ENCODE results near the gene SESN1.
"Not testable (repeated sequence)": the region's sequence is repeated elsewhere in the genome, so short reads cannot be mapped to it uniquely, and the experiment has no call there.

The SESN1 gene

DNA sequence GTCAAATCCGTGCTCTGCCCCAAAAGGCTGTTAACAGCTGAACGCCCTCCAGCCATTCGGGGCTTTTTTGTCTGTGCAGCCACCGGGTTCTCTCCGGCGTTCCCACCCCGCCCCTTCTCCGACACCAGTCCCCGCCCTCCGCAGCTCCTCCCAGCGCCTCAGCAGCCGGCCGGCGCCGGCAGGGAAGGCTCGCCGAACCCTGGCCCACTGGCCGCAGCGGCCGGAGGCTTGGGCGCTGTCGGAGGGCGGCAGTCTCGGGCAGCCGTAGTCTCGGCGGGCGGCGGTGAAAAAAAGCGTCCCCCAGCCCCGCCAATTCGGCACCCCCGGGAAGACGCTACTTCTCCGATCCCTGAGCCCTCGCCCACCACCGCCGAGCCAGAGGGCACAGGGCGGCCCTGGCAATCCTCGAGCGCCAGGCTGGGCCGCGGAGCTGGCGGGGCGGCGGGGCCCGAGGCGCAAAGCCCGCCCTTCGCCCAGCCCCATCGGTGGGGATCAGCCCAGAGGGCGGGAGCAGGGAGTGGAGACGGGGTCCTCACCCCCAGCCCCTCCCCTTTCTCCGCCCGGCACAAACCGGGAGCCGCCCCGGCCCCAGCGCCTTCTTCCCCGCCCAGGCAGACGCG, at the start of gene SESN1:
Gene SESN1, minus strand, starts transcription at position 431 of the 620 bp plus-strand sequence. CDS start 773 bp downstream, outside the sequence.
- peak; percentile 69 to 82 for DNase-seq (ENCODE audit: low read depth in 2 of 2)

DNA sequence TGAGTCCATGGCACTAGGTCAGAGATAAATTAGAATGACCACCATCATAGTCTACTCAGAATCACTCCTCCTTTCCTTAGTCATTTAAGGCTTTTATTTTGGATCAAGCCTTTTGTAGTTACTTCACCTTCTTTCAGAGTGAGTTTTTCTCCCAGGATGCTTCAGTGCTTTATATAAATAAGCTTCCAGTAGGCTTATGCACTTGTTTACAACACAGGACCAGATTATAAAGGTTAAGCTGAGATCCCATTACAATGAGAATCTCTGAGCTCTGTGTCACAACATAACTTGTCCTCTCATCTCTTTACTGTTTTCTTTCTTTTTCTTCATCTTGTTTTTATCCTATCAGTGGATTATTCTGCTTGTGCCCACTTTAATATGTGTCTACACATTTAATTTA, 48.5 kb upstream of the SESN1 start:
- DNase-seq (ENCODE audit: low read depth in 2 of 2): no peak

GRCh38 chr6:109142067-109142466, 47.4 kb upstream of the SESN1 start:
- DNase-seq (ENCODE audit: low read depth in 2 of 2): not testable (repeated sequence)

DNA sequence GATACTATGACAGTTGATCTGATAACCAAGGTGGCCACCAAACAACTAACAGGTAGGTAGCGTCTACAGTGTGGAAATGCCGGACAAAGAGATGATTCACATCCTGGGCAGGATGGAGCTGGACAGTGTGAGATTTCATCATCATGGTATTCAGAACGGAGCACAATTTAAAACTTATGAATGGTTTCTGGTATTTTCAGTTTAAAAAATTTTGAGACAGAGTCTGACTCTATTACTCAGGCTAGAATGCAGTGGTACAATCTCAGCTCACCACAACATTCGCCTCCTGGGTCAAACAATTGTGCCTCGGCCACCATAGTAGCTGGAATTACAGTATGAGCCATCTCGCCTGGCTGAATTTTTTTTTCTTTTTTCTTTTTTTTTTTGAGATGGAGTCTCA, 44.5 kb upstream of the SESN1 start:
- DNase-seq (ENCODE audit: low read depth in 2 of 2): no peak

DNA sequence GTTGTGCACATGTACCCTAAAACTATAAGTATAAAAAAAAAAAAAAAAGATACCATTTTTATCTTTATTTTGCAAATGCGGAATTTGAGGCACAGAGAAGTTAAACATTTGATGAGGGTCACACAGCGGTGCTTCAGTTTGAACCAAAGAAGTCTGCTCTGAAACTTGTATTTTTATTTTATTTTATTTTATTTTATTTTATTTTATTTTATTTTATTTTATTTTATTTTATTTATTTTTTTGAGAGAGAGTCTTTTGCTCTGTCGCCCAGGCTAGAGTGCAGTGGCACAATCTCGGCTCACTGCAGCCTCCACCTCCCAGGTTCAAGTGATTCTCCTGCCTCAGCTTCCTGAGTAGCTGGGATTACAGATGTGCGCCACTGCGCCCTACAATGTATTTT, 41.9 kb upstream of the SESN1 start:
- DNase-seq (ENCODE audit: low read depth in 2 of 2): not testable (repeated sequence)

DNA sequence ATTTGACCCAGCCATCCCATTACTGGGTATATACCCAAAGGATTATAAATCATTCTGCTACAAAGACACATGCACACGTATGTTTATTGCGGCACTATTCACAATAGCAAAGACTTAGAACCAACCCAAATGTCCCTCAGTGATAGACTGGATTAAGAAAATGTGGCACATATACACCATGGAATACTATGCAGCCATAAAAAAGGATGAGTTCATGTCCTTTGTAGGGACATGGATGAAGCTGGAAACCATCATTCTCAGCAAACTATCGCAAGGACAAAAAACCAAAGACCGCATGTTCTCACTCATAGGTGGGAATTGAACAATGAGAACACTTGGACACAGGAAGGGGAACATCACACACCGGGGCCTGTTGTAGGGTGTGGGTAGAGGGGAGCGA, 41.4 kb upstream of the SESN1 start:
- DNase-seq (ENCODE audit: low read depth in 2 of 2): not testable (repeated sequence)

DNA sequence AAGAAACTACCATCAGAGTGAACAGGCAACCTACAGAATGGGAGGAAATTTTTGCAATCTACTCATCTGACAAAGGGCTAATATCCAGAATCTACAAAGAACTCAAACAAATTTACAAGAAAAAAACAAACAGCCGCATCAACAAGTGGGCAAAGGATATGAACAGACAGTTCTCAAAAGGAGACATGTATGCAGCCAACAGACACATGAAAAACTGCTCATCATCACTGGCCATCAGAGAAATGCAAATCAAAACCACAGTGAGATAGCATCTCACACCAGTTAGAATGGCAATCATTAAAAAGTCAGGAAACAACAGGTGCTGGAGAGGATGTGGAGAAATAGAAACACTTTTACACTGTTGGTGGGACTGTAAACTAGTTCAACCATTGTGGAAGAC, 41.0 kb upstream of the SESN1 start:
- DNase-seq (ENCODE audit: low read depth in 2 of 2): not testable (repeated sequence)

GRCh38 chr6:109130065-109130464, 35.4 kb upstream of the SESN1 start:
- DNase-seq (ENCODE audit: low read depth in 2 of 2): no peak

- no peak for DNase-seq (ENCODE audit: low read depth in 2 of 2)
Observed at GRCh38 chr6:109125504-109125903, 30.9 kb upstream of the SESN1 start.

GRCh38 chr6:109124219-109124618, 29.6 kb upstream of the SESN1 start:
- DNase-seq (ENCODE audit: low read depth in 2 of 2): no peak

GRCh38 chr6:109121411-109121810, 26.8 kb upstream of the SESN1 start:
- no peak for DNase-seq (ENCODE audit: low read depth in 2 of 2)

DNA sequence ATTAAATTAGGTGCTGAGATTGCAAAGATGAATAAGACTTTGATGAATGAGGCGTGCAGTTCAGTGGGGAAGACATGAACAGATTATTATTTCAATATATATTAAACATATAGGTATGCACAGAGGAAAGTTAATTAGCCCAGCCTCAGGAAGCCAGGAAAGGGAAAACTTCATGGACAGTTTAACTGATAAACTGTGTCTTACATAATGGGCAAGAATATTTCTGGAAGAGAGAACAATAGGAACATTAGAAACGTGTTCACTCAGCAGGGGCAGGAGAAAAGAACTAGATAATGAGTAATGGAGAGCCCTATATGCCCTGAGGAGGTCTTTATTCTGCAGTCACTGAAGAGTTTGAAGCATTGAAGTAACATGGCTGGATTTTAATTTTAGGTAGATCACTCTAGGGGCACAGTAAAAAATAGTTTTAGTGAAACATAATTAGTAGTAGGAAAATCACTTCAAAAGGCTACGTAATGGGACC, 24.3 kb upstream of the SESN1 start:
- no peak for DNase-seq (ENCODE audit: low read depth in 2 of 2)

- DNase-seq (ENCODE audit: low read depth in 2 of 2): no peak
Observed at GRCh38 chr6:109118337-109118736, 23.7 kb upstream of the SESN1 start.

GRCh38 chr6:109117346-109118035, 22.8 kb upstream of the SESN1 start:
- no peak for DNase-seq (ENCODE audit: low read depth in 2 of 2)

- not testable (repeated sequence) for DNase-seq (ENCODE audit: low read depth in 2 of 2)
Observed at GRCh38 chr6:109112663-109113062, 18.0 kb upstream of the SESN1 start.

GRCh38 chr6:109109663-109110062, 15.0 kb upstream of the SESN1 start:
- DNase-seq (ENCODE audit: low read depth in 2 of 2): not testable (repeated sequence)

GRCh38 chr6:109105681-109106080, 11.0 kb upstream of the SESN1 start:
- DNase-seq (ENCODE audit: low read depth in 2 of 2): no peak

- no peak for DNase-seq (ENCODE audit: low read depth in 2 of 2)
Observed at GRCh38 chr6:109104512-109104911, 9.9 kb upstream of the SESN1 start.

DNA sequence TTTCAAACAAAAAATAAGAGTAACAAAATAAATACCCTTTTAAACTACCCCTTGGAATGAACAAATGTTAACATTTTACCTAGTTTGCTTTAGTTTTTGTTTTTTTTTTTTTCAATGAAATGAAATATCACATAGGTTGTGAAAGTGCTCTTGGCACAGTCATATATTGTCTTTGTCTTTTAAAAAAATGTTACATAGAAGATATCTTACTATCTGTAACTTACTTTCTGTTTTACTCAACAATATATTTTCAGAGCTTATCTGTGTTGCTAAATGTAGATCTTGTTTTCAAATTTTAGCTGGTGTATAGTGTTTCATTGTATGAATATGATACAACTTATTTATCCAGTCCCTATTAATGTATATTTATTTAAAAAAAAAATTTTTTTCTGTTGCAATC, 9.3 kb upstream of the SESN1 start:
- DNase-seq (ENCODE audit: low read depth in 2 of 2): no peak

- no peak for DNase-seq (ENCODE audit: low read depth in 2 of 2)
Observed at GRCh38 chr6:109102762-109103161, 8.1 kb upstream of the SESN1 start.

- no peak for DNase-seq (ENCODE audit: low read depth in 2 of 2)
Observed at GRCh38 chr6:109097661-109098060, 3.0 kb upstream of the SESN1 start.

DNA sequence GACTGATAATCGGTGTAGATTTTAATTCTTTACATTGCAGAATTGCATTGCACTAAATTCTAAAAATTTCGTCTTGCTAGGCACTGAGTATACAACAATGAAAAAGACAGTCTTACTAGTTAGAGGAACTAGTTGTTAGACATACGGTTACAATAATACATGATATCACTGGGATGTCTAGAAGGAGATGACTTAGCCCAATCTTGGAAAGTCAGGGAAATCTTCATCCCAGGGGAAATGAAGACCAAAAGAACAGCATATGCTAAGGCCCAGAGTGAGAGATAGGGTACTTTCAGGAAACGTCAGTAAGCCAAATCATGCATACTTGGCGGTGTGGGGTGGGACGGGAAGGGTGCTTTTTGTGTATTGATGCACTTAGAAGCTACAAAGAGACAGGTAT, 1.6 kb upstream of the SESN1 start:
- DNase-seq (ENCODE audit: low read depth in 2 of 2): no peak

- DNase-seq (ENCODE audit: low read depth in 2 of 2): no peak
Observed at GRCh38 chr6:109095835-109096084, 1.1 kb upstream of the SESN1 start.
